H1 (cell line): ENCODE results near the gene RPTOR. TPM values are rescaled to one million over a fixed set of nuclear protein-coding genes. Genes with fewer than 3 reads are reported as not detected.

Experiments used
- CTCF ChIA-PET: fragments of 300-600 bp; sonication (Branson Sonifier 250); formaldehyde crosslinking; loops from one replicate; lab custom pipeline; 2021; ENCODE audit not compliant: partially characterized antibody; lab: Charles Lee
- POLR2A ChIA-PET: fragments of 300-600 bp; sonication (Branson Sonifier 250); formaldehyde crosslinking; loops from one replicate; lab custom pipeline; 2021; ENCODE audit warnings: inconsistent platforms; ENCODE audit not compliant: partially characterized antibody; lab: Charles Lee
- DNase-seq, 2 experiments: peaks; one replicate each; pipeline versions ENCODE4 v3.0.0 to v3.0.0-alpha.2; 2010 to 2022; ENCODE audit warnings: low spot score in 2 of 2, low read depth in 1 of 2, mixed read lengths in 1 of 2
- FAIRE-seq: peaks from 2 replicates; lab custom pipeline; 2011; peaks lifted over from hg19 to GRCh38; lab: Jason Lieb, UNC
- H2AFZ ChIP-seq: 2 replicates; pipeline ENCODE4 v1.8.1; 2012; ENCODE audit warnings: low read length, inconsistent platforms
- H2AK5ac ChIP-seq: 2 replicates; pipeline ENCODE4 v1.6.1; 2013; ENCODE audit warnings: low read depth, low read length
- H2BK120ac ChIP-seq: replicated peaks from 2 replicates; pipeline ENCODE3; 2013; ENCODE audit warnings: low read depth, low read length, inconsistent platforms
- H2BK12ac ChIP-seq: 2 replicates; pipeline ENCODE4 v1.6.1; 2013; ENCODE audit warnings: low read depth, low read length
- H2BK15ac ChIP-seq: 2 replicates; pipeline ENCODE4 v1.6.1; 2013; ENCODE audit warnings: low read length
- H2BK20ac ChIP-seq: 2 replicates; pipeline ENCODE4 v1.6.1; 2013; ENCODE audit warnings: low read length
- H2BK5ac ChIP-seq: 2 replicates; pipeline ENCODE4 v1.6.1; 2013; ENCODE audit warnings: low read depth, low read length
- H3K14ac ChIP-seq: 2 replicates; pipeline ENCODE4 v1.6.1; 2013; ENCODE audit warnings: inconsistent platforms; ENCODE audit not compliant: insufficient read length
- H3K18ac ChIP-seq: 2 replicates; pipeline ENCODE4 v1.6.1; 2013; ENCODE audit warnings: low read length; ENCODE audit errors: extremely low read depth
- H3K23ac ChIP-seq: 2 replicates; pipeline ENCODE4 v1.6.1; 2013; ENCODE audit warnings: inconsistent platforms; ENCODE audit not compliant: insufficient read length
- H3K23me2 ChIP-seq: 2 replicates; pipeline ENCODE4 v1.6.1; 2013; ENCODE audit warnings: low read depth, low read length
- H3K27ac ChIP-seq: 2 replicates; pipeline ENCODE4 v1.6.1; 2011; ENCODE audit warnings: low read depth, low read length, inconsistent platforms
- H3K27me3 ChIP-seq, 4 experiments: replicated peaks in 1 of 4; 1 replicate in 1 of 4; 2 replicates in 3 of 4; pipeline versions ENCODE4 v1.6.1 to v1.8.1; 2011 to 2013; ENCODE audit warnings: low read length in 3 of 4, mild to moderate bottlenecking in 3 of 4, inconsistent platforms in 2 of 4, mixed read lengths in 2 of 4, moderate library complexity in 1 of 4; ENCODE audit not compliant: control insufficient read depth in 3 of 4, insufficient read depth in 3 of 4; ENCODE audit errors: extremely low read depth in 1 of 4
- H3K36me3 ChIP-seq, 4 experiments: 2 replicates each; pipeline versions ENCODE4 v1.6.1 to v1.8.1; 2011 to 2013; ENCODE audit warnings: mild to moderate bottlenecking in 4 of 4, low read length in 3 of 4, moderate library complexity in 2 of 4, control low read depth in 1 of 4, inconsistent platforms in 1 of 4; ENCODE audit not compliant: insufficient read depth in 4 of 4, control insufficient read depth in 2 of 4
- H3K4ac ChIP-seq: replicated peaks from 2 replicates; pipeline ENCODE3; 2013; ENCODE audit warnings: low read length, low read depth, mixed read lengths, inconsistent platforms; ENCODE audit not compliant: insufficient read length
- H3K4me1 ChIP-seq, 4 experiments: replicated peaks in 1 of 4; 1 replicate in 1 of 4; 2 replicates in 3 of 4; pipeline versions ENCODE4 v1.6.1 to v1.8.1; 2011 to 2013; ENCODE audit warnings: low read length in 3 of 4, inconsistent platforms in 2 of 4, mixed read lengths in 1 of 4; ENCODE audit not compliant: insufficient read depth in 4 of 4, control insufficient read depth in 3 of 4
- H3K4me2 ChIP-seq, 2 experiments: 2 replicates each; pipeline versions ENCODE4 v1.6.1 to v1.8.1; 2011 to 2013; ENCODE audit warnings: low read depth in 2 of 2, low read length in 2 of 2, control low read depth in 1 of 2, inconsistent platforms in 1 of 2, mild to moderate bottlenecking in 1 of 2; ENCODE audit not compliant: insufficient read depth in 1 of 2
- H3K4me3 ChIP-seq, 4 experiments: fragments of 200-600, 300-600 bp in 1 of 4; sonication (generic), shearing (Covaris generic), sonication (Bioruptor Twin) in 1 of 4; 2 replicates each; pipeline versions ENCODE4 v1.5.1 to v1.8.1; 2011 to 2016; ENCODE audit warnings: low read length in 4 of 4, low read depth in 3 of 4, control low read depth in 2 of 4, inconsistent platforms in 2 of 4, mild to moderate bottlenecking in 2 of 4, mixed read lengths in 1 of 4, moderate library complexity in 1 of 4; ENCODE audit not compliant: insufficient read depth in 2 of 4; ENCODE audit errors: extremely low read depth in 1 of 4
- H3K56ac ChIP-seq: replicated peaks from 2 replicates; pipeline ENCODE3; 2013; ENCODE audit warnings: low read depth, mild to moderate bottlenecking, mixed read lengths, low read length, inconsistent platforms; ENCODE audit not compliant: insufficient read length
- H3K79me1 ChIP-seq: 2 replicates; pipeline ENCODE4 v1.6.1; 2013; ENCODE audit warnings: low read depth, low read length, control low read depth
- H3K79me2 ChIP-seq, 2 experiments: 2 replicates each; pipeline versions ENCODE4 v1.6.1 to v1.8.1; 2012 to 2013; ENCODE audit warnings: low read length in 2 of 2, mild to moderate bottlenecking in 2 of 2, inconsistent platforms in 1 of 2; ENCODE audit not compliant: insufficient read depth in 2 of 2, control insufficient read depth in 1 of 2
- H3K9ac ChIP-seq, 4 experiments: replicated peaks in 1 of 4; 1 replicate in 1 of 4; 2 replicates in 3 of 4; pipeline versions ENCODE4 v1.6.1 to v1.8.1; 2011 to 2013; ENCODE audit warnings: low read depth in 3 of 4, low read length in 3 of 4, control low read depth in 2 of 4, mild to moderate bottlenecking in 2 of 4, moderate library complexity in 2 of 4, inconsistent platforms in 1 of 4; ENCODE audit errors: extremely low read depth in 1 of 4
- H3K9me3 ChIP-seq, 2 experiments: 2 replicates each; pipeline versions ENCODE4 v1.6.1 to v1.8.1; 2012 to 2013; ENCODE audit warnings: mild to moderate bottlenecking in 2 of 2, moderate library complexity in 2 of 2, control low read depth in 1 of 2, inconsistent platforms in 1 of 2, low read depth in 1 of 2, low read length in 1 of 2, mixed read lengths in 1 of 2; ENCODE audit not compliant: insufficient read depth in 2 of 2
- H4K20me1 ChIP-seq, 2 experiments: replicated peaks in 1 of 2; 2 replicates each; pipeline versions ENCODE3 to v1.8.1; 2011 to 2013; ENCODE audit warnings: inconsistent platforms in 2 of 2, low read length in 2 of 2, mild to moderate bottlenecking in 1 of 2; ENCODE audit not compliant: insufficient read depth in 2 of 2, control insufficient read depth in 1 of 2
- H4K5ac ChIP-seq: 2 replicates; pipeline ENCODE4 v1.6.1; 2013; ENCODE audit warnings: low read length, low read depth, mixed read lengths, inconsistent platforms; ENCODE audit not compliant: insufficient read length
- H4K8ac ChIP-seq: 2 replicates; pipeline ENCODE4 v1.8.0; 2013; ENCODE audit warnings: mild to moderate bottlenecking, moderate library complexity, low read length, inconsistent platforms; ENCODE audit not compliant: insufficient read depth; ENCODE audit errors: extremely low read depth
- H4K91ac ChIP-seq: replicated peaks from 2 replicates; pipeline ENCODE3; 2013; ENCODE audit warnings: low read length, mixed read lengths, inconsistent platforms; ENCODE audit not compliant: insufficient read length
- CBX8 ChIP-seq: fragments of 300-800, 300-1000 bp; sonication (generic); IDR thresholded peaks from 2 replicates; pipeline ENCODE4 v1.7.1; 2016; ENCODE audit warnings: low read depth, low read length, borderline replicate concordance
- CTBP2 ChIP-seq: IDR thresholded peaks from 2 replicates; pipeline ENCODE4 v1.7.0; 2011; ENCODE audit warnings: borderline replicate concordance, mild to moderate bottlenecking, moderate library complexity, mixed read lengths, low read length; ENCODE audit not compliant: insufficient read depth, insufficient read length
- CTCF ChIP-seq, 3 experiments: IDR thresholded peaks; 1 replicate in 2 of 3; 2 replicates in 1 of 3; pipeline versions ENCODE4 v1.5.1 to v1.6.1; 2011; ENCODE audit warnings: low read length in 3 of 3, mild to moderate bottlenecking in 3 of 3, inconsistent platforms in 2 of 3, low read depth in 1 of 3, moderate library complexity in 1 of 3; ENCODE audit not compliant: insufficient read depth in 1 of 3; ENCODE audit errors: control extremely low read depth in 1 of 3
- GTF2F1 ChIP-seq: IDR thresholded peaks from 2 replicates; pipeline ENCODE4 v1.6.1; 2012; ENCODE audit warnings: low read depth, low read length, improper control_type of control experiment, borderline replicate concordance
- JUN ChIP-seq: IDR thresholded peaks from 2 replicates; pipeline ENCODE4 v1.6.1; 2011; ENCODE audit warnings: low read depth, mild to moderate bottlenecking, improper control_type of control experiment, low read length
- JUND ChIP-seq: IDR thresholded peaks from 2 replicates; pipeline ENCODE4 v1.6.1; 2011; ENCODE audit warnings: mild to moderate bottlenecking, improper control_type of control experiment, low read length
- KDM5A ChIP-seq: fragments of 200-600 bp; IDR thresholded peaks from 2 replicates; pipeline ENCODE4 v1.7.1; 2012; ENCODE audit warnings: mild to moderate bottlenecking, low read length, inconsistent platforms, mixed read lengths
- SP2 ChIP-seq: IDR thresholded peaks from 2 replicates; pipeline ENCODE4 v1.6.1; 2012; ENCODE audit warnings: mild to moderate bottlenecking, low read length, inconsistent platforms
- WGBS, 2 experiments: shearing (Covaris generic) in 1 of 2; methylation state at CpG; one replicate each; pipeline versions ENCODE4 v1.1.6 to v1.1.7; 2013 to 2015; ENCODE audit warnings: low lambda C conversion rate in 2 of 2, mixed read lengths in 2 of 2, inconsistent platforms in 1 of 2, low coverage in 1 of 2, missing lambda C conversion rate in 1 of 2; ENCODE audit not compliant: insufficient replicate concordance in 2 of 2, insufficient coverage in 1 of 2, insufficient read length in 1 of 2; ENCODE audit errors: extremely low coverage in 1 of 2, missing lambda C conversion rate in 1 of 2; 5-methylcytosine and 5-hydroxymethylcytosine counted together
- polyA plus RNA-seq, 7 experiments: library from polyadenylated mRNA; depleted of rRNA in 3 of 7; stranded (reverse) in 5 of 7; unstranded in 2 of 7; fragments of >200 nt in 5 of 7; fragments of 200-250 nt in 2 of 7; gene quantifications; 1 replicate in 5 of 7; 2 replicates in 1 of 7; 4 replicates in 1 of 7; pipeline versions ENCODE4 v1.2.1 to v1.2.3, GENCODE V29; 2011 to 2013; ENCODE audit warnings: missing spikeins in 2 of 7, mixed read lengths in 2 of 7
- total RNA-seq: library from RNA; stranded (reverse); fragmentation: NEBNext Ultra II Directional; extraction: Animal tissue kit (Norgen Biotek cat#: 25700); gene quantifications from 2 replicates; pipeline ENCODE4 v1.2.1, GENCODE V29; 2021

RPTOR gene
- total and polyA plus RNA-seq, 2 of the 8 experiments (the other 6 are each of a cell fraction or from before 2014, with no cell fraction given) = 6.9 to 28.7 TPM

DNA sequence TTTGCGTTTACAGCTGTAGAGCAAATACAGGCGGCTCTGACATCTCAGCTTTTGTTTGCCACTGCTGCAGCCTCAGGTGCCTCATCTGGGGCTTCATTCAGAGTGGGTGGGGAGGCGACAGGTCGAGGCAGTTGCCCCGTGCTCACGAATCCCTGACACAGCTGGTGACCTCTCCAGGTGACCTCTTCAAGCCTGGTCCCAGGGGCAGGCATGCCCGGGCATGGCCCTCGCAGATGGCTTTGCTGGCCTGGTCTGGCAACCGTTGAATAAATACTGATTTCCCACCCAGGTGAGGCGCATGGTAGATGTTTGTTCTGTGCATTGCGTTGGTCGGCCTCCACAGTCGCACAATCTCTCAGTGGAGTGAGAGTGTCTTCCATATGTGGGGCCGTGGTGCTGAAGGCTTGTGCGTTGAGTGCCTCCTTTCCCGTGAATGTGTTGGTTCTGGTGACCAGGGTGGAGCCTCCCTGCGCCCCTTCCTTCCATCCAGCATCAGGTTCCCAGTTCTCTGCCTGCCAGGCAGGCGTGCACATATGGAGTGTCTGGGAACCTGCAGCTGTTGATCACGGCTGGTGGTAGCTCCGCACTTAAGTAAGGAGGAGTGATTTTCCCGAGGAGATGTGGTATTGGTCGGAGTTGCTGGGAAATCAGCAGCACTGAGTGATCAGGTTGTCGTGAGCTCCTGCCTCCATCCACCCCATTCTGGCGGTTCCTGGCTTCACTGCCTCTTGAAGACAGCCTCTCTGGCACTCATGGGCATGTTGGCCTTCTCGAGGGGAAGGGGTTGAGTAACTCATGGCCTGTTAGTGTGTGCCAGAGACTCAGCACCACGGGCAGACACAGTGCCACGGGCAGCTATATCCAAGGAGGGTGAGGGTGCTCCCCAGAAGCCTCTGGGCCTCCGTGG, 149.7 kb downstream of the RPTOR start:
- Histone ChIP-seq H3K23me2 (no peaks in the 10 kb centered on the region), H3K56ac (peak overlapping the region; percentile 33), H3K14ac (no peak overlapping the region), H3K4me2 (no peak overlapping the region), H2BK120ac (peak overlapping the region; percentile 34), H4K5ac (peak overlapping the region; percentile 46), H3K4me3 (no peak overlapping the region), H2AFZ (no peak overlapping the region), H2BK15ac (peak overlapping the region; percentile 75; the same call in 1 of the 2 replicates), H3K36me3 (no peaks in the 10 kb centered on the region), H3K4ac (peak overlapping the region; percentile 34), H3K9me3 (no peaks in the 10 kb centered on the region), H3K9ac (no peak overlapping the region; a peak in 2 of 7 replicates), H3K18ac (peak overlapping the region; percentile 95), H3K23ac (no peak overlapping the region), H2BK12ac (peak overlapping the region; percentile 98), H3K4me1 (peaks cover 0 to 31% (median 19%) of the 10 kb centered on the region in 4 experiments; a peak in 5 of 7 replicates), H3K27me3 (no peaks in the 10 kb centered on the region), H2BK20ac (peak overlapping the region; percentile 90; the same call in 1 of the 2 replicates), H4K20me1 (no peaks in the 10 kb centered on the region), H4K8ac (peak overlapping the region; percentile 26; the same call in 1 of the 2 replicates), H3K27ac (peak overlapping the region; percentile 79), H3K79me2 (peaks cover 0 to 73% of the 10 kb centered on the region in 2 experiments; a peak in 3 of 4 replicates), H4K91ac (peak overlapping the region; percentile 94), H2AK5ac (peak overlapping the region; percentile 96), H3K79me1 (peaks cover 12% of the 10 kb centered on the region; the same call in 1 of the 2 replicates), H2BK5ac (peak overlapping the region; percentile 99)
- WGBS, 2 experiments = 89% methylated on average over 27 of the region's 28 CpGs; no CpG with 5 or more reads in 1 of the 2 experiments
- FAIRE-seq (no peak), DNase-seq (no peak)
- ChIA-PET CTCF (interaction anchor here (0.7 to 1.8 kb wide), 4 partner anchors 8 to 119 kb away, joined by 3 to 6 read pairs (median 3); no protein-coding TSS in a partner anchor), POLR2A (interaction anchor here (1.2 to 1.4 kb wide), 2 partner anchors 8 to 13 kb away, joined by 3 read pairs; no protein-coding TSS in a partner anchor)
- no peak for TF ChIP-seq SP2
- TF ChIP-seq GTF2F1 = no peak
- TF ChIP-seq KDM5A = no peak
- TF ChIP-seq CTCF (IDR thresholded peaks at IDR 0.05; ENCODE audit: control extremely low read depth in 1 of 3, insufficient read depth in 1 of 3, low read depth in 1 of 3, low read length in 3 of 3) = no peak
- TF ChIP-seq CBX8 = no peak
- no peak for TF ChIP-seq JUND
- no peak for TF ChIP-seq CTBP2
- no peak for TF ChIP-seq JUN
